ENCODE results near the gene ZNF784.

ZNF784 gene

DNA sequence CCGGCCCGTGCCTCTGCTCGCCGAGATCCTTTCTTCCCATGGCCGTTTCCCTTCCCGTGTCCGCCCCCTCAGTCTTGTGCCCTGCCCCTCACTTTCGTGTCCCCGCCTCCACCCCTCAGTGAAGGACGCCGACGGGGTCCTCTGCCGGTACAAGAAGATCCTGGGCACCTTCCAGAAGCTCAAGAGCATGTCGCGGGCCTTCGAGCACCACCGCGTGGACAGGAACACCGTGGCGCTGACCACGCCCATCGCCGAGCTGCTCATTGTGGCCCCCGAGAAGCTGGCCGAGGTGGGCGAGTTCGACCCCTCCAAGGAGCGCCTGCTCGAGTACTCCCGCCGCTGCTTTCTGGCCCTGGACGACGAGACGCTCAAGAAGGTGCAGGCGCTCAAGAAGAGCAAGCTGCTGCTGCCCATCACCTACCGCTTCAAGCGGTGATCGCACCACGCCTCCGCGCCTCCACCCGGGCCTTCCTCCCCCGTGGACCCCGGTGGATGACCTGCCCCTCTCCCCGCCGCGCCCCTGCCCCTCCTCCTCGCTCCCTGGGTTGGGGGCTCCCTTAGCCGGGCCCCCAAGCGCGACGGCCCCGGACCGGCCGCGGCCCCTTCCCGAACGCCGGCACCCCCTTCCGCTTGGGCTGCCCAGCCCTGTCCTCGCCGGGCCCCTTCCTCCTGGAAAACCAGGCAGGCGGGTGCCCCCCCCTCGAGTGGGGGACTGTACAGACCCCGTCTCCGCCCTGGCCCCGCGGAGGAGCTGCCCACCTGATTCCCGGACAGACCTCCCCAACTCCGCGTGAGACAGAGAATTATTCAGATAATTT is 28.2 kb upstream of the ZNF784 start:
- Histone ChIP-seq H4K20me1 (ENCODE audit: insufficient read depth, low read length) (peaks cover 21% of the 10 kb centered on the region), H3K9ac (ENCODE audit: low read depth, low read length) (peak overlapping the region; percentile 90), H3K4me1 (ENCODE audit: insufficient read depth, low read length) (peaks cover 56% of the 10 kb centered on the region), H3K4me2 (ENCODE audit: insufficient read depth, low read length) (peak overlapping the region; percentile 60), H3K27ac (ENCODE audit: low read length) (no peak overlapping the region; the same call in 1 of the 2 replicates), H3K4me3 (ENCODE audit: low read depth in 1 of 2, low read length in 2 of 2) (no peak overlapping the region; a peak in 2 of 4 replicates), H3K79me2 (ENCODE audit: insufficient read depth, low read length) (peaks cover 52% of the 10 kb centered on the region), H2AFZ (ENCODE audit: low read depth, low read length) (no peak overlapping the region), H3K27me3 (ENCODE audit: insufficient read depth, low read length, poor library complexity) (no peaks in the 10 kb centered on the region), H3K9me3 (ENCODE audit: insufficient read depth, low read length, severe bottlenecking) (no peaks in the 10 kb centered on the region), H3K36me3 (ENCODE audit: insufficient read depth, low read length) (peaks cover 28% of the 10 kb centered on the region)
- ATAC-seq (ENCODE audit: insufficient read depth, low read depth) (no peak), DNase-seq (no peak)
- no peak for TF ChIP-seq EZH2 (IDR thresholded peaks at IDR 0.05; ENCODE audit: borderline replicate concordance, low read depth, low read length, severe bottlenecking)
- TF ChIP-seq, protein P1, sequence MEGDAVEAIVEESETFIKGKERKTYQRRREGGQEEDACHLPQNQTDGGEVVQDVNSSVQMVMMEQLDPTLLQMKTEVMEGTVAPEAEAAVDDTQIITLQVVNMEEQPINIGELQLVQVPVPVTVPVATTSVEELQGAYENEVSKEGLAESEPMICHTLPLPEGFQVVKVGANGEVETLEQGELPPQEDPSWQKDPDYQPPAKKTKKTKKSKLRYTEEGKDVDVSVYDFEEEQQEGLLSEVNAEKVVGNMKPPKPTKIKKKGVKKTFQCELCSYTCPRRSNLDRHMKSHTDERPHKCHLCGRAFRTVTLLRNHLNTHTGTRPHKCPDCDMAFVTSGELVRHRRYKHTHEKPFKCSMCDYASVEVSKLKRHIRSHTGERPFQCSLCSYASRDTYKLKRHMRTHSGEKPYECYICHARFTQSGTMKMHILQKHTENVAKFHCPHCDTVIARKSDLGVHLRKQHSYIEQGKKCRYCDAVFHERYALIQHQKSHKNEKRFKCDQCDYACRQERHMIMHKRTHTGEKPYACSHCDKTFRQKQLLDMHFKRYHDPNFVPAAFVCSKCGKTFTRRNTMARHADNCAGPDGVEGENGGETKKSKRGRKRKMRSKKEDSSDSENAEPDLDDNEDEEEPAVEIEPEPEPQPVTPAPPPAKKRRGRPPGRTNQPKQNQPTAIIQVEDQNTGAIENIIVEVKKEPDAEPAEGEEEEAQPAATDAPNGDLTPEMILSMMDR (IDR thresholded peaks at IDR 0.05; ENCODE audit: borderline replicate concordance, extremely low read depth, low read length, poor library complexity, severe bottlenecking): no peak

DNA sequence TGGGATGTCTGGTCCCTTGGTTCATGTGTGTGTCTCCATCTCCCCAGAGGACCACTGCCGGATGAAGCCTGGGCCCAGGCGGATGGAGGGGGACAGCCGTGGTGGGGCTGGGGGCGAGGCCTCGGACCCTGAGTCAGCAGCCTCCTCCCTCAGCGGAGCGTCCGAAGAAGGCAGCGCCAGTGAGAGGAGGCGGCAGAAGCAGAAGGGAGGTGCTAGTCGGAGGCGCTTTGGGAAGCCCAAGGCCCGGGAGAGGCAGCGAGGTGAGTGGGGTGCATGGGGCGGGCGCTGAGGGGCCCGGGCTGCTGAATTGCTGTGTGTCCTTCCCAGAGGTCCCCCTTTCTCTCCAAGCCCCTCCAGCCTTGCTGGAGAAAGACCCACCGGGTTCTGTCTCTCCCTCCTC is 26.9 kb upstream of the ZNF784 start:
- TF ChIP-seq, protein P1 (IDR thresholded peaks at IDR 0.05; ENCODE audit: borderline replicate concordance, extremely low read depth, low read length, poor library complexity, severe bottlenecking): no peak
- TF ChIP-seq EZH2 (IDR thresholded peaks at IDR 0.05; ENCODE audit: borderline replicate concordance, low read depth, low read length, severe bottlenecking): no peak
- H3K4me1 ChIP-seq (ENCODE audit: insufficient read depth, low read length): peaks cover 53% of the 10 kb centered on the region
- H3K27ac ChIP-seq (ENCODE audit: low read length): no peak overlapping the region
- no peak overlapping the region for H3K4me2 ChIP-seq (ENCODE audit: insufficient read depth, low read length)
- DNase-seq (no peak), ATAC-seq (ENCODE audit: insufficient read depth, low read depth) (no peak)
- no peaks in the 10 kb centered on the region for H3K9me3 ChIP-seq (ENCODE audit: insufficient read depth, low read length, severe bottlenecking)
- H3K9ac ChIP-seq (ENCODE audit: low read depth, low read length): 0 out of 2 replicates have a peak overlapping the region, but pooled peaks have one; percentile 8
- peaks cover 16% of the 10 kb centered on the region for H3K36me3 ChIP-seq (ENCODE audit: insufficient read depth, low read length)
- H3K79me2 ChIP-seq (ENCODE audit: insufficient read depth, low read length): peaks cover 41% of the 10 kb centered on the region
- peaks cover 8% of the 10 kb centered on the region for H4K20me1 ChIP-seq (ENCODE audit: insufficient read depth, low read length)
- no peak overlapping the region for H3K4me3 ChIP-seq (ENCODE audit: low read depth in 1 of 2, low read length in 2 of 2)
- H3K27me3 ChIP-seq (ENCODE audit: insufficient read depth, low read length, poor library complexity): no peaks in the 10 kb centered on the region
- H2AFZ ChIP-seq (ENCODE audit: low read depth, low read length): no peak overlapping the region

DNA sequence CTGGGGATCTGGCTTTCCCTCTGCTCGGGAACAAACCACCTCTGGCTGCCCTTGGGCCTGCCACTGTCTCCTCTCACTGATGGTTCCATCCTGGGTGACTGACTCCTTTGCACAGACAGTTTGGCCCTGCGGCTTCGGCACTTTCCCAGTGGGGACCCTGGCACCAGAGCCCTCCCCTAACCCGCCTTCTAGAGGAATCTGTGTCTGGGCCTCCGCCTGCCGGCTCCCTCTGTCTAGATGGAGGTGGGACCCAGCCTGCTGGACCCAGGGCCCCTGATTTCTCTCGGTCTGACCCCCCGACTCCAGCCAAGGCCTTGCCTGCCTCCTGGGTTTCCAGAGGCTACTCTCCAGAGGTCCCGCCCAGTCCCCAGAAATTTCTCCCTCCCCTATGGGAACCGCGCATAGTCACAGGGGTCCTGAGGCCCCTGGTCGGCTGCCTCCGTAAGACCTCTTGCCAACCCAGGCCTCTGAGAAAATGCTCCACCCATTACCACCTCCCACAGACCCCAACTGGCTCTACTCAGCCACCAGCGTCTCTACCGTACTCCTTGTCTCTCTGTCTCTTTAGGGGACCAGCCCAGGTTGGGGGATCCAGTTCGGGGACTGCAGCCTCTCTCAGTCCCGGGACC is 26.4 kb upstream of the ZNF784 start:
- Histone ChIP-seq H3K36me3 (ENCODE audit: insufficient read depth, low read length) (peaks cover 12% of the 10 kb centered on the region), H3K9ac (ENCODE audit: low read depth, low read length) (peak overlapping the region; percentile 8), H3K4me1 (ENCODE audit: insufficient read depth, low read length) (peaks cover 48% of the 10 kb centered on the region), H4K20me1 (ENCODE audit: insufficient read depth, low read length) (peaks cover 3% of the 10 kb centered on the region), H3K79me2 (ENCODE audit: insufficient read depth, low read length) (peaks cover 37% of the 10 kb centered on the region), H3K4me2 (ENCODE audit: insufficient read depth, low read length) (no peak overlapping the region), H3K27ac (ENCODE audit: low read length) (no peak overlapping the region), H3K9me3 (ENCODE audit: insufficient read depth, low read length, severe bottlenecking) (no peaks in the 10 kb centered on the region), H2AFZ (ENCODE audit: low read depth, low read length) (no peak overlapping the region), H3K4me3 (ENCODE audit: low read depth in 1 of 2, low read length in 2 of 2) (no peak overlapping the region), H3K27me3 (ENCODE audit: insufficient read depth, low read length, poor library complexity) (no peaks in the 10 kb centered on the region)
- no peak for DNase-seq
- TF ChIP-seq, protein P1 (IDR thresholded peaks at IDR 0.05; ENCODE audit: borderline replicate concordance, extremely low read depth, low read length, poor library complexity, severe bottlenecking): no peak
- TF ChIP-seq EZH2 (IDR thresholded peaks at IDR 0.05; ENCODE audit: borderline replicate concordance, low read depth, low read length, severe bottlenecking): no peak
- no peak for ATAC-seq (ENCODE audit: insufficient read depth, low read depth)
